Stimulated activated CD8-positive, alpha-beta memory T cell treated with anti-CD3 and anti-CD28 coated beads, Interleukin-2, amount 100 ng/mL, for 48 hours (primary cell): ENCODE measurements around the gene KIF3B.
"Not testable (repeated sequence)": the region's sequence is repeated elsewhere in the genome, so short reads cannot be mapped to it uniquely, and the experiment has no call there.

Source experiments
- DNase-seq, 2 donors: peaks; one replicate each; pipeline ENCODE4 v3.0.0-alpha.2; 2020; ENCODE audit warnings: low read depth in 2 of 2

KIF3B gene

GRCh38 chr20:32330555-32330897 is 53.1 kb downstream of the KIF3B start:
- DNase-seq: no peak

- DNase-seq: no peak
Measured at GRCh38 chr20:32332614-32333013, 55.2 kb downstream of the KIF3B start.

GRCh38 chr20:32333181-32333987 is 55.9 kb downstream of the KIF3B start:
- DNase-seq: peak; percentile 32 to 50

GRCh38 chr20:32333988-32334885 is 56.8 kb downstream of the KIF3B start:
- DNase-seq: peak; percentile 28 to 47

- no peak for DNase-seq
Measured at GRCh38 chr20:32336918-32337347, 59.5 kb downstream of the KIF3B start.

GRCh38 chr20:32337937-32338661 is 60.6 kb downstream of the KIF3B start:
- no peak for DNase-seq

GRCh38 chr20:32338665-32339064 is 61.2 kb downstream of the KIF3B start:
- DNase-seq: no peak

- DNase-seq: no peak
Measured at GRCh38 chr20:32339116-32339515, 61.7 kb downstream of the KIF3B start.

GRCh38 chr20:32341053-32341452 is 63.6 kb downstream of the KIF3B start:
- DNase-seq: not testable (repeated sequence)

GRCh38 chr20:32343439-32343838 is 66.0 kb downstream of the KIF3B start:
- DNase-seq: no peak

GRCh38 chr20:32344835-32345506 is 67.5 kb downstream of the KIF3B start:
- no peak for DNase-seq

GRCh38 chr20:32348207-32348606 is 70.8 kb downstream of the KIF3B start:
- DNase-seq: no peak

- DNase-seq: no peak
Measured at GRCh38 chr20:32350421-32350820, 73.0 kb downstream of the KIF3B start.

- no peak for DNase-seq
Measured at GRCh38 chr20:32352121-32352720, 74.8 kb downstream of the KIF3B start.

GRCh38 chr20:32353848-32354496 is 76.5 kb downstream of the KIF3B start:
- DNase-seq: no peak

GRCh38 chr20:32354592-32355416 is 77.4 kb downstream of the KIF3B start:
- DNase-seq: no peak

GRCh38 chr20:32355417-32355841 is 78.0 kb downstream of the KIF3B start:
- DNase-seq: no peak

- DNase-seq: not testable (repeated sequence)
Measured at GRCh38 chr20:32355907-32356621, 78.6 kb downstream of the KIF3B start.
